ENCODE data around the gene GJB4. TPM values are rescaled to one million over a fixed set of nuclear protein-coding genes. Genes with fewer than 3 reads are reported as not detected.

Gene GJB4
- total and polyA plus RNA-seq, 4 donors: not detected

DNA sequence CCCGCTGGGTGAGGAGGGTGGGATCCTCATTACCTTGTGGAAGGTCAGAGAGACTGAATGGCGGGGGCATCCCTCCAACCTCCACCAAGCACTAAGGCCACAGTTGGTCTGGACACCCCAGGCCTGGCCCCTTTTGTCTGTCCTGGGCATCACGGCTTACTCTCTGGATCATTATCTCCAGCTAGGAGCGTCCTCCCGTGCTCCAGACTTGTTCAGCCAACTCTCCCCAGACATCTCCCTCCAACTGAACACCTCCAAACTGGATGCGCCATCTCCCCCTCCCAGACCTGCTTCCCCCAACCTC, 11.9 kb upstream of the GJB4 start:
- TF ChIP-seq JUND (IDR thresholded peaks at IDR 0.05) (no peak), HNF4G (IDR thresholded peaks at IDR 0.05) (no peak), RXRA (IDR thresholded peaks at IDR 0.05) (no peak), NR2F2 (IDR thresholded peaks at IDR 0.05) (no peak), FOXA1 (IDR thresholded peaks at IDR 0.05) (no peak), GABPA (IDR thresholded peaks at IDR 0.05 in 1 of 2, conservative IDR thresholded peaks at IDR 0.05 in 1 of 2) (no peak), FOXA2 (IDR thresholded peaks at IDR 0.05) (no peak), SP1 (IDR thresholded peaks at IDR 0.05) (no peak), HNF4A (conservative IDR thresholded peaks at IDR 0.05) (no peak)
- TF ChIP-seq, protein P1, sequence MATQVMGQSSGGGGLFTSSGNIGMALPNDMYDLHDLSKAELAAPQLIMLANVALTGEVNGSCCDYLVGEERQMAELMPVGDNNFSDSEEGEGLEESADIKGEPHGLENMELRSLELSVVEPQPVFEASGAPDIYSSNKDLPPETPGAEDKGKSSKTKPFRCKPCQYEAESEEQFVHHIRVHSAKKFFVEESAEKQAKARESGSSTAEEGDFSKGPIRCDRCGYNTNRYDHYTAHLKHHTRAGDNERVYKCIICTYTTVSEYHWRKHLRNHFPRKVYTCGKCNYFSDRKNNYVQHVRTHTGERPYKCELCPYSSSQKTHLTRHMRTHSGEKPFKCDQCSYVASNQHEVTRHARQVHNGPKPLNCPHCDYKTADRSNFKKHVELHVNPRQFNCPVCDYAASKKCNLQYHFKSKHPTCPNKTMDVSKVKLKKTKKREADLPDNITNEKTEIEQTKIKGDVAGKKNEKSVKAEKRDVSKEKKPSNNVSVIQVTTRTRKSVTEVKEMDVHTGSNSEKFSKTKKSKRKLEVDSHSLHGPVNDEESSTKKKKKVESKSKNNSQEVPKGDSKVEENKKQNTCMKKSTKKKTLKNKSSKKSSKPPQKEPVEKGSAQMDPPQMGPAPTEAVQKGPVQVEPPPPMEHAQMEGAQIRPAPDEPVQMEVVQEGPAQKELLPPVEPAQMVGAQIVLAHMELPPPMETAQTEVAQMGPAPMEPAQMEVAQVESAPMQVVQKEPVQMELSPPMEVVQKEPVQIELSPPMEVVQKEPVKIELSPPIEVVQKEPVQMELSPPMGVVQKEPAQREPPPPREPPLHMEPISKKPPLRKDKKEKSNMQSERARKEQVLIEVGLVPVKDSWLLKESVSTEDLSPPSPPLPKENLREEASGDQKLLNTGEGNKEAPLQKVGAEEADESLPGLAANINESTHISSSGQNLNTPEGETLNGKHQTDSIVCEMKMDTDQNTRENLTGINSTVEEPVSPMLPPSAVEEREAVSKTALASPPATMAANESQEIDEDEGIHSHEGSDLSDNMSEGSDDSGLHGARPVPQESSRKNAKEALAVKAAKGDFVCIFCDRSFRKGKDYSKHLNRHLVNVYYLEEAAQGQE (IDR thresholded peaks at IDR 0.05): no peak
- TF ChIP-seq, protein P2, sequence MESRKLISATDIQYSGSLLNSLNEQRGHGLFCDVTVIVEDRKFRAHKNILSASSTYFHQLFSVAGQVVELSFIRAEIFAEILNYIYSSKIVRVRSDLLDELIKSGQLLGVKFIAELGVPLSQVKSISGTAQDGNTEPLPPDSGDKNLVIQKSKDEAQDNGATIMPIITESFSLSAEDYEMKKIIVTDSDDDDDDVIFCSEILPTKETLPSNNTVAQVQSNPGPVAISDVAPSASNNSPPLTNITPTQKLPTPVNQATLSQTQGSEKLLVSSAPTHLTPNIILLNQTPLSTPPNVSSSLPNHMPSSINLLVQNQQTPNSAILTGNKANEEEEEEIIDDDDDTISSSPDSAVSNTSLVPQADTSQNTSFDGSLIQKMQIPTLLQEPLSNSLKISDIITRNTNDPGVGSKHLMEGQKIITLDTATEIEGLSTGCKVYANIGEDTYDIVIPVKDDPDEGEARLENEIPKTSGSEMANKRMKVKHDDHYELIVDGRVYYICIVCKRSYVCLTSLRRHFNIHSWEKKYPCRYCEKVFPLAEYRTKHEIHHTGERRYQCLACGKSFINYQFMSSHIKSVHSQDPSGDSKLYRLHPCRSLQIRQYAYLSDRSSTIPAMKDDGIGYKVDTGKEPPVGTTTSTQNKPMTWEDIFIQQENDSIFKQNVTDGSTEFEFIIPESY (IDR thresholded peaks at IDR 0.05): no peak
- TF ChIP-seq, protein P3, sequence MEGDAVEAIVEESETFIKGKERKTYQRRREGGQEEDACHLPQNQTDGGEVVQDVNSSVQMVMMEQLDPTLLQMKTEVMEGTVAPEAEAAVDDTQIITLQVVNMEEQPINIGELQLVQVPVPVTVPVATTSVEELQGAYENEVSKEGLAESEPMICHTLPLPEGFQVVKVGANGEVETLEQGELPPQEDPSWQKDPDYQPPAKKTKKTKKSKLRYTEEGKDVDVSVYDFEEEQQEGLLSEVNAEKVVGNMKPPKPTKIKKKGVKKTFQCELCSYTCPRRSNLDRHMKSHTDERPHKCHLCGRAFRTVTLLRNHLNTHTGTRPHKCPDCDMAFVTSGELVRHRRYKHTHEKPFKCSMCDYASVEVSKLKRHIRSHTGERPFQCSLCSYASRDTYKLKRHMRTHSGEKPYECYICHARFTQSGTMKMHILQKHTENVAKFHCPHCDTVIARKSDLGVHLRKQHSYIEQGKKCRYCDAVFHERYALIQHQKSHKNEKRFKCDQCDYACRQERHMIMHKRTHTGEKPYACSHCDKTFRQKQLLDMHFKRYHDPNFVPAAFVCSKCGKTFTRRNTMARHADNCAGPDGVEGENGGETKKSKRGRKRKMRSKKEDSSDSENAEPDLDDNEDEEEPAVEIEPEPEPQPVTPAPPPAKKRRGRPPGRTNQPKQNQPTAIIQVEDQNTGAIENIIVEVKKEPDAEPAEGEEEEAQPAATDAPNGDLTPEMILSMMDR (IDR thresholded peaks at IDR 0.05; ENCODE audit: low read depth, low read length, missing input control): no peak
- Histone ChIP-seq H3K9me3 (ENCODE audit: control insufficient read depth in 4 of 4, low read length in 3 of 4) (no peaks in the 10 kb centered on the region), H3K4me3 (ENCODE audit: low read depth in 1 of 3, low read length in 3 of 3) (no peak overlapping the region), H3K4me1 (ENCODE audit: control insufficient read depth in 4 of 4, insufficient read depth in 4 of 4, low read length in 3 of 4) (peaks cover 0 to 5% (median 0%) of the 10 kb centered on the region in 4 donors), H3K36me3 (ENCODE audit: control insufficient read depth in 4 of 4, insufficient read depth in 3 of 4, low read depth in 1 of 4, low read length in 3 of 4) (no peaks in the 10 kb centered on the region), H3K27me3 (ENCODE audit: control insufficient read depth in 4 of 4, insufficient read depth in 4 of 4, low read length in 3 of 4) (no peaks in the 10 kb centered on the region), H3K27ac (ENCODE audit: low read depth in 1 of 2, low read length in 2 of 2) (no peak overlapping the region), H3K9ac (ENCODE audit: low read depth in 1 of 2, low read length in 2 of 2) (no peak overlapping the region)
- 64% methylated on average over 6 of the region's 6 CpGs for WGBS
- no peak for DNase-seq (ENCODE audit: low spot score)

DNA sequence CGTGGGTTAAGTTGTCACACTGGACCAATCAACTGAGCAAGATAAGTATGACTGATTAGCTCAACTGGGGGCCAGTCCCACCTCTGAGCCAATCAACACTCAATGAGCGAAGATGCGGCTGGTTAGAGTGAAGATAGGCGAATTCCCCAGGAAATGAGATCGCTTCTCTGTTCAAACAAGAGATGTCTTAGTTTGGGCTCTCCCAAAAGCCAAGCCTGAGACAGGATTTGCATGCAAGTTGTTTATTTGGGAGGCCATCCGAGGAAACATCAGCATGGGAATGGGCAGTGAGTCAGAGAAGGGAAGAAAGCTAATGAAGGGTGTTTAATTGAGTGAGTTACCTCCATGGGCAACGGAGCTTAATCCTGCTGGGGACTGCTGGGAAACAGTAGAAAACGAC, 9.5 kb upstream of the GJB4 start:
- H3K36me3 ChIP-seq (ENCODE audit: control insufficient read depth in 4 of 4, insufficient read depth in 3 of 4, low read depth in 1 of 4, low read length in 3 of 4): no peaks in the 10 kb centered on the region
- TF ChIP-seq, protein P4, sequence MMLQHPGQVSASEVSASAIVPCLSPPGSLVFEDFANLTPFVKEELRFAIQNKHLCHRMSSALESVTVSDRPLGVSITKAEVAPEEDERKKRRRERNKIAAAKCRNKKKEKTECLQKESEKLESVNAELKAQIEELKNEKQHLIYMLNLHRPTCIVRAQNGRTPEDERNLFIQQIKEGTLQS (IDR thresholded peaks at IDR 0.05): no peak
- TF ChIP-seq SP1 (IDR thresholded peaks at IDR 0.05): no peak
- H3K4me1 ChIP-seq (ENCODE audit: control insufficient read depth in 4 of 4, insufficient read depth in 4 of 4, low read length in 3 of 4): no peaks in the 10 kb centered on the region
- H3K9ac ChIP-seq (ENCODE audit: low read depth in 1 of 2, low read length in 2 of 2): no peak overlapping the region
- H3K27ac ChIP-seq (ENCODE audit: low read depth in 1 of 2, low read length in 2 of 2): no peak overlapping the region
- no peak overlapping the region for H3K4me3 ChIP-seq (ENCODE audit: low read depth in 1 of 3, low read length in 3 of 3)
- no peaks in the 10 kb centered on the region for H3K9me3 ChIP-seq (ENCODE audit: control insufficient read depth in 4 of 4, low read length in 3 of 4)
- DNase-seq (ENCODE audit: low spot score): no peak
- no peaks in the 10 kb centered on the region for H3K27me3 ChIP-seq (ENCODE audit: control insufficient read depth in 4 of 4, insufficient read depth in 4 of 4, low read length in 3 of 4)
- WGBS: 54% methylated on average over 8 of the region's 8 CpGs
